Neural cell (in vitro differentiated cells): ENCODE results near the gene ANKS1A. TPM values are rescaled to one million over a fixed set of nuclear protein-coding genes. Genes with fewer than 3 reads are reported as not detected.

Experiments
- H2AFZ ChIP-seq: fragments of 200-600, 300-800 bp; sonication (generic), shearing (Covaris generic); 2 replicates; pipeline ENCODE4 v1.6.0; 2014; ENCODE audit warnings: low read depth, mild to moderate bottlenecking, antibody characterized with exemption, low read length, moderate library complexity
- H3F3A ChIP-seq: fragments of 200-600 bp; shearing (Covaris generic); 2 replicates; pipeline ENCODE4 v1.6.1; 2016; ENCODE audit warnings: mild to moderate bottlenecking, moderate library complexity, mixed read lengths, antibody characterized with exemption, low read length; ENCODE audit not compliant: insufficient read depth, poor library complexity, severe bottlenecking
- H3K27ac ChIP-seq: fragments of 200-600, 300-800 bp; sonication (generic), shearing (Covaris generic); 2 replicates; pipeline ENCODE4 v1.5.1; 2014; ENCODE audit warnings: mild to moderate bottlenecking, low read length, moderate library complexity
- H3K27me3 ChIP-seq: fragments of 300-800, 200-600 bp; sonication (generic), shearing (Covaris generic); 2 replicates; pipeline ENCODE4 v1.6.0; 2014; ENCODE audit warnings: mild to moderate bottlenecking, low read depth, low read length, moderate library complexity; ENCODE audit not compliant: insufficient read depth
- H3K36me3 ChIP-seq: fragments of 300-800, 200-600 bp; sonication (generic), shearing (Covaris generic); 2 replicates; pipeline ENCODE4 v1.5.1; 2014; ENCODE audit warnings: mild to moderate bottlenecking, antibody characterized with exemption, low read length, moderate library complexity; ENCODE audit not compliant: insufficient read depth
- H3K4me2 ChIP-seq: fragments of 300-800, 200-600 bp; sonication (generic), shearing (Covaris generic); 2 replicates; pipeline ENCODE4 v1.6.0; 2014; ENCODE audit warnings: mild to moderate bottlenecking, low read length
- H3K4me3 ChIP-seq: fragments of 300-800, 200-600 bp; sonication (generic), shearing (Covaris generic); 2 replicates; pipeline ENCODE4 v1.5.1; 2014; ENCODE audit warnings: mild to moderate bottlenecking, low read length, moderate library complexity
- H3K79me2 ChIP-seq: fragments of 200-600 bp; shearing (Covaris generic); replicated peaks from 2 replicates; pipeline ENCODE4 v1.6.0; 2014; ENCODE audit warnings: mild to moderate bottlenecking, low read length, moderate library complexity; ENCODE audit not compliant: insufficient read depth
- H3K9ac ChIP-seq: fragments of 300-800, 200-600 bp; sonication (generic), shearing (Covaris generic); 2 replicates; pipeline ENCODE4 v1.6.1; 2016; ENCODE audit warnings: mild to moderate bottlenecking, low read length, mixed read lengths
- H3K9me2 ChIP-seq: fragments of 200-600 bp; shearing (Covaris generic); 2 replicates; pipeline ENCODE4 v1.6.1; 2016; ENCODE audit warnings: mild to moderate bottlenecking, low read length, mixed read lengths; ENCODE audit not compliant: insufficient read depth
- H3K9me3 ChIP-seq: fragments of 200-600, 300-800 bp; sonication (generic), shearing (Covaris generic); 2 replicates; pipeline ENCODE4 v1.6.1; 2016; ENCODE audit warnings: mild to moderate bottlenecking, mixed run types, low read length, moderate library complexity, mixed read lengths
- H4K20me1 ChIP-seq: fragments of 200-600 bp; shearing (Covaris generic); 2 replicates; pipeline ENCODE4 v1.6.1; 2016; ENCODE audit warnings: mild to moderate bottlenecking, mixed run types; ENCODE audit not compliant: insufficient read depth
- CTCF ChIP-seq: fragments of 450-650 bp; IDR thresholded peaks from 2 replicates; pipeline ENCODE4 v1.5.1; 2014; ENCODE audit warnings: antibody characterized with exemption, mild to moderate bottlenecking, moderate library complexity; ENCODE audit not compliant: poor library complexity, severe bottlenecking
- EP300 ChIP-seq: fragments of 450-650 bp; conservative IDR thresholded peaks from 2 replicates; pipeline ENCODE4 v1.6.1; 2014; ENCODE audit warnings: antibody characterized with exemption, mild to moderate bottlenecking, moderate library complexity; ENCODE audit not compliant: poor library complexity, severe bottlenecking
- EZH2 ChIP-seq: fragments of 200-600, 300-800 bp; shearing (Covaris generic), sonication (generic); IDR thresholded peaks from 2 replicates; pipeline ENCODE4 v1.6.1; 2014; ENCODE audit warnings: antibody characterized with exemption, low read length, borderline replicate concordance, mild to moderate bottlenecking; ENCODE audit not compliant: insufficient read depth, poor library complexity, severe bottlenecking
- MXI1 ChIP-seq: fragments of 450-650 bp; conservative IDR thresholded peaks from 2 replicates; pipeline ENCODE4 v1.6.1; 2014; ENCODE audit warnings: antibody characterized with exemption, mild to moderate bottlenecking; ENCODE audit not compliant: poor library complexity, severe bottlenecking
- POLR2AphosphoS5 ChIP-seq: IDR thresholded peaks from 2 replicates; pipeline ENCODE4 v1.6.1; 2012
- RAD21 ChIP-seq: fragments of 450-650 bp; conservative IDR thresholded peaks from 2 replicates; pipeline ENCODE4 v1.6.1; 2014; ENCODE audit warnings: antibody characterized with exemption, mild to moderate bottlenecking, moderate library complexity
- REST ChIP-seq: IDR thresholded peaks from 2 replicates; pipeline ENCODE4 v1.6.1; 2012; ENCODE audit warnings: borderline replicate concordance
- SMC3 ChIP-seq: fragments of 450-650 bp; conservative IDR thresholded peaks from 2 replicates; pipeline ENCODE4 v1.6.1; 2014; ENCODE audit warnings: antibody characterized with exemption, mild to moderate bottlenecking, moderate library complexity; ENCODE audit not compliant: poor library complexity
- TAF1 ChIP-seq: IDR thresholded peaks from 2 replicates; pipeline ENCODE4 v1.6.1; 2012; ENCODE audit warnings: low read depth
- polyA plus RNA-seq: library from polyadenylated mRNA; depleted of rRNA; stranded (reverse); fragments of >200 nt; gene quantifications from 2 replicates; pipeline ENCODE4 v1.2.3, GENCODE V29; 2014

Gene ANKS1A
- polyA plus RNA-seq, 1 donor from 2014 or later, result 22.6 TPM

GRCh38 chr6:34922177-34922663 is 33.2 kb downstream of the ANKS1A start:
- no peaks in the 10 kb centered on the region for H3K9me3 ChIP-seq
- H4K20me1 ChIP-seq, result no peaks in the 10 kb centered on the region
- no peak overlapping the region for H2AFZ ChIP-seq
- H3K9me2 ChIP-seq, result no peaks in the 10 kb centered on the region
- peaks cover 8% of the 10 kb centered on the region for H3K36me3 ChIP-seq
- no peak overlapping the region for H3K4me3 ChIP-seq
- H3K4me2 ChIP-seq, result no peak overlapping the region
- no peak overlapping the region for H3K27ac ChIP-seq
- H3K9ac ChIP-seq, result no peak overlapping the region
- no peaks in the 10 kb centered on the region for H3F3A ChIP-seq
- TF ChIP-seq SMC3, result no peak
- TF ChIP-seq POLR2AphosphoS5, result no peak
- TF ChIP-seq RAD21, result no peak
- H3K27me3 ChIP-seq, result no peaks in the 10 kb centered on the region
- H3K79me2 ChIP-seq, result no peaks in the 10 kb centered on the region

- Histone ChIP-seq H3K79me2 (no peaks in the 10 kb centered on the region), H3K27me3 (no peaks in the 10 kb centered on the region), H3K27ac (no peak overlapping the region), H3F3A (no peaks in the 10 kb centered on the region), H3K9ac (no peak overlapping the region), H3K4me3 (no peak overlapping the region), H3K4me2 (no peak overlapping the region), H4K20me1 (no peaks in the 10 kb centered on the region), H2AFZ (no peak overlapping the region), H3K36me3 (no peaks in the 10 kb centered on the region), H3K9me3 (no peaks in the 10 kb centered on the region), H3K9me2 (no peaks in the 10 kb centered on the region)
- TF ChIP-seq REST, result no peak
- TF ChIP-seq TAF1, result no peak
- no peak for TF ChIP-seq MXI1
- TF ChIP-seq SMC3, result no peak
- no peak for TF ChIP-seq EP300
- no peak for TF ChIP-seq POLR2AphosphoS5
- TF ChIP-seq CTCF, result no peak
- TF ChIP-seq RAD21, result no peak
- no peak for TF ChIP-seq EZH2
These were observed 36.0 kb downstream of the ANKS1A start for GRCh38 chr6:34924831-34925625.
